ENCODE data around the gene GLI2.

DNA sequence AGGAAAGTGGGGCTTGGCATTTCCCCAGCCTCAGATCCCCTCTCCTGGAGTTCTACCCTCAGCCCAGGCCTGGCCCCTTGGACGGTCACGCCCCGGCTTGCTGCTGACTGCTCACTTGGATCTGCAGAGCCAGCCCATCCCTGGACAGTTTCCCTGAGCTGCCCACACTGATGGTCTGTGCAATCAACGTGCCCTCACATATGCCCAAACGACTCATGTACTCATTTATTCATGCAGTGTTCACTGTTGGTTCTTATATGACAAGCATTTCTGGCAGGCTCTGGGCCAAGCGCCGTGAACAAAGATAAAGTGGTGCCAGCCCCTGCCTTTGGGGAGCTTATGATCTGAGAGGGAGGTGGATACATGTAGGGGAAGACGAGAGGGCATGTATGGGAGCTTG is 20.3 kb upstream of the GLI2 start:
- TF ChIP-seq, protein P1, sequence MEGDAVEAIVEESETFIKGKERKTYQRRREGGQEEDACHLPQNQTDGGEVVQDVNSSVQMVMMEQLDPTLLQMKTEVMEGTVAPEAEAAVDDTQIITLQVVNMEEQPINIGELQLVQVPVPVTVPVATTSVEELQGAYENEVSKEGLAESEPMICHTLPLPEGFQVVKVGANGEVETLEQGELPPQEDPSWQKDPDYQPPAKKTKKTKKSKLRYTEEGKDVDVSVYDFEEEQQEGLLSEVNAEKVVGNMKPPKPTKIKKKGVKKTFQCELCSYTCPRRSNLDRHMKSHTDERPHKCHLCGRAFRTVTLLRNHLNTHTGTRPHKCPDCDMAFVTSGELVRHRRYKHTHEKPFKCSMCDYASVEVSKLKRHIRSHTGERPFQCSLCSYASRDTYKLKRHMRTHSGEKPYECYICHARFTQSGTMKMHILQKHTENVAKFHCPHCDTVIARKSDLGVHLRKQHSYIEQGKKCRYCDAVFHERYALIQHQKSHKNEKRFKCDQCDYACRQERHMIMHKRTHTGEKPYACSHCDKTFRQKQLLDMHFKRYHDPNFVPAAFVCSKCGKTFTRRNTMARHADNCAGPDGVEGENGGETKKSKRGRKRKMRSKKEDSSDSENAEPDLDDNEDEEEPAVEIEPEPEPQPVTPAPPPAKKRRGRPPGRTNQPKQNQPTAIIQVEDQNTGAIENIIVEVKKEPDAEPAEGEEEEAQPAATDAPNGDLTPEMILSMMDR (conservative IDR thresholded peaks at IDR 0.05; ENCODE audit: low read depth, low read length): no peak
- TF ChIP-seq MAFK (IDR thresholded peaks at IDR 0.05; ENCODE audit: low read depth, low read length) (no peak), POLR2A (IDR thresholded peaks at IDR 0.05; ENCODE audit: low read depth, low read length) (no peak), FOS (IDR thresholded peaks at IDR 0.05; ENCODE audit: low read depth, low read length) (no peak), RFX5 (IDR thresholded peaks at IDR 0.05; ENCODE audit: low read depth, low read length) (no peak), NFE2L2 (IDR thresholded peaks at IDR 0.05; ENCODE audit: low read depth, low read length) (no peak)

Measured in IMR-90 (cell line).